GM12878 (cell line): ENCODE results near the gene BCL11A. TPM values are rescaled to one million over a fixed set of nuclear protein-coding genes. Genes with fewer than 3 reads are reported as not detected.
A peak's percentile ranks its signal among the peaks of the same experiment; 100 is the strongest.

Experiments
- ATAC-seq: fragments of 200-7000 bp; cut with Tn5 transposase; 3 replicates; pipeline ENCODE4 v1.9.1; 2020; ENCODE audit warnings: mild to moderate bottlenecking, moderate library complexity
- BruUV-seq: library from RNA; stranded (reverse); fragments of 400-500 nt; replicated peaks from 2 replicates; lab custom pipeline; 2021; lab: Mats Ljungman, UMichigan
- CTCF ChIA-PET: fragments of 300-600 bp; sonication (Branson Sonifier 250); formaldehyde crosslinking; extraction: SDS; loops from one replicate; lab custom pipeline; 2021; ENCODE audit warnings: inconsistent platforms; lab: Yijun Ruan, JAX
- POLR2A ChIA-PET: fragments of 350-600 bp; formaldehyde crosslinking; extraction: SDS; loops from one replicate; lab custom pipeline; 2021; ENCODE audit warnings: inconsistent platforms; lab: Charles Lee
- RAD21 ChIA-PET: fragments of 300-600 bp; sonication (Branson Sonifier 250); formaldehyde crosslinking; loops from one replicate; lab custom pipeline; 2023; ENCODE audit warnings: antibody characterized with exemption; ENCODE audit not compliant: unreplicated experiment; lab: Charles Lee
- SMC1A ChIA-PET: fragments of 300-600 bp; sonication (Branson Sonifier 250); formaldehyde crosslinking; loops from one replicate; lab custom pipeline; 2023; ENCODE audit not compliant: unreplicated experiment, uncharacterized antibody; lab: Charles Lee
- DNase-seq: peaks from one replicate; pipeline ENCODE4 v3.0.0-alpha.2; 2011; ENCODE audit warnings: low read depth, low spot score
- FAIRE-seq: peaks from 3 replicates; lab custom pipeline; 2011; peaks lifted over from hg19 to GRCh38; lab: Jason Lieb, UNC
- H2AFZ ChIP-seq: 2 replicates; pipeline ENCODE4 v1.6.0; 2011; ENCODE audit warnings: low read depth, low read length, control low read depth; ENCODE audit not compliant: control insufficient read depth
- H3K27ac ChIP-seq: 2 replicates; pipeline ENCODE4 v1.5.1; 2011; ENCODE audit warnings: control low read depth; ENCODE audit not compliant: control insufficient read depth, insufficient read depth
- H3K27me3 ChIP-seq, 2 experiments: replicated peaks in 1 of 2; 2 replicates each; pipeline versions ENCODE4 v1.6.0 to v1.6.1; 2011; ENCODE audit warnings: low read length in 1 of 2; ENCODE audit not compliant: control insufficient read depth in 2 of 2, insufficient read depth in 2 of 2
- H3K36me3 ChIP-seq, 2 experiments: 2 replicates each; pipeline ENCODE4 v1.5.1; 2011; ENCODE audit warnings: low read length in 1 of 2; ENCODE audit not compliant: control insufficient read depth in 2 of 2, insufficient read depth in 2 of 2
- H3K4me1 ChIP-seq: 2 replicates; pipeline ENCODE4 v1.6.1; 2011; ENCODE audit warnings: mild to moderate bottlenecking, low read length, moderate library complexity, mixed read lengths; ENCODE audit not compliant: control insufficient read depth, insufficient read depth
- H3K4me2 ChIP-seq: 2 replicates; pipeline ENCODE4 v1.6.0; 2011; ENCODE audit warnings: control low read depth; ENCODE audit not compliant: control insufficient read depth, insufficient read depth
- H3K4me3 ChIP-seq: fragments of 200-600 bp; sonication (generic); 2 replicates; pipeline ENCODE4 v1.5.1; 2016
- H3K79me2 ChIP-seq: 2 replicates; pipeline ENCODE4 v1.6.0; 2011; ENCODE audit warnings: low read length; ENCODE audit not compliant: control insufficient read depth, insufficient read depth
- H3K9ac ChIP-seq: 2 replicates; pipeline ENCODE4 v1.8.0; 2011; ENCODE audit warnings: low read length, control low read depth, mixed read lengths; ENCODE audit not compliant: control insufficient read depth, insufficient read depth
- H3K9me3 ChIP-seq: replicated peaks from 3 replicates; pipeline ENCODE4 v1.5.1; 2011; ENCODE audit warnings: mild to moderate bottlenecking, low read length; ENCODE audit not compliant: control insufficient read depth, insufficient read depth
- H4K20me1 ChIP-seq: 2 replicates; pipeline ENCODE4 v1.6.0; 2011; ENCODE audit not compliant: control insufficient read depth, insufficient read depth
- CREB1 ChIP-seq: IDR thresholded peaks from 2 replicates; pipeline ENCODE4 v1.6.1; 2012; ENCODE audit warnings: low read depth, mild to moderate bottlenecking, inconsistent platforms
- E2F8 ChIP-seq: fragments of 450-650 bp; IDR thresholded peaks from 2 replicates; pipeline ENCODE4 v1.6.1; 2018; ENCODE audit warnings: mild to moderate bottlenecking, low read depth, moderate library complexity; ENCODE audit not compliant: partially characterized antibody
- GATAD2B ChIP-seq: fragments of 450-650 bp; conservative IDR thresholded peaks from 2 replicates; pipeline ENCODE4 v1.6.1; 2017; ENCODE audit warnings: low read depth, mild to moderate bottlenecking, moderate library complexity
- JUND ChIP-seq: IDR thresholded peaks from 2 replicates; pipeline ENCODE4 v1.6.1; 2012; ENCODE audit warnings: low read depth, mild to moderate bottlenecking, low read length, improper control_type of control experiment, moderate library complexity
- MXI1 ChIP-seq: fragments of 150-350 bp; IDR thresholded peaks from 2 replicates; pipeline ENCODE4 v1.6.1; 2011; ENCODE audit warnings: low read depth, mild to moderate bottlenecking, inconsistent platforms, low read length, improper control_type of control experiment
- POU2F2 ChIP-seq: IDR thresholded peaks from 3 replicates; pipeline ENCODE4 v1.6.1; 2011; ENCODE audit warnings: low read depth, mild to moderate bottlenecking, low read length, borderline replicate concordance
- RFX5 ChIP-seq: IDR thresholded peaks from 2 replicates; pipeline ENCODE4 v1.6.1; 2011; ENCODE audit warnings: low read depth, low read length, improper control_type of control experiment
- SIX5 ChIP-seq: IDR thresholded peaks from 2 replicates; pipeline ENCODE4 v1.6.1; 2011; ENCODE audit warnings: mild to moderate bottlenecking, low read depth, low read length, moderate library complexity; ENCODE audit not compliant: severe bottlenecking
- SP1 ChIP-seq: IDR thresholded peaks from one replicate; pipeline ENCODE4 v1.6.1; 2011; ENCODE audit warnings: low read depth, low read length
- SRF ChIP-seq, 2 experiments: IDR thresholded peaks; 2 replicates each; pipeline ENCODE4 v1.6.1; 2011; ENCODE audit warnings: low read depth in 2 of 2, low read length in 2 of 2, mild to moderate bottlenecking in 1 of 2, moderate library complexity in 1 of 2
- ZNF687 ChIP-seq: fragments of 450-650 bp; IDR thresholded peaks from 2 replicates; pipeline ENCODE4 v1.6.1; 2017; ENCODE audit warnings: mild to moderate bottlenecking, moderate library complexity
- WGBS: methylation state at CpG from one replicate; pipeline ENCODE4 v1.1.6; 2016; ENCODE audit warnings: low lambda C conversion rate; ENCODE audit not compliant: insufficient replicate concordance, insufficient coverage; ENCODE audit errors: missing lambda C conversion rate; 5-methylcytosine and 5-hydroxymethylcytosine counted together
- in situ Hi-C: fragments of 300-500 bp; cut with MboI; formaldehyde crosslinking; loops from 9 replicates; pipeline ENCODE4 v1.14.3; 2018; ENCODE audit warnings: mixed read lengths
- intact Hi-C: fragments of 100-400 bp; cut with micrococcal nuclease; formaldehyde crosslinking; loops from one replicate; pipeline ENCODE4 v1.14.2; 2022; ENCODE audit not compliant: unreplicated experiment
- polyA plus RNA-seq, 11 experiments: library from polyadenylated mRNA; depleted of rRNA in 4 of 11; unstranded in 6 of 11; stranded (reverse) in 5 of 11; fragments of >200 nt; fragmentation: Nextera tagmentation in 4 of 11; fragmentation: Illumina TruSeq in 1 of 11; extraction: Ambion mirVana in 4 of 11; extraction: Trizol in 1 of 11; gene quantifications; 1 replicate in 1 of 11; 2 replicates in 10 of 11; pipeline versions ENCODE4 v1.2.1 to v1.2.3, GENCODE V29; 2011 to 2016; ENCODE audit warnings: inconsistent platforms in 2 of 11, missing spikeins in 2 of 11, low read depth in 1 of 11
- total RNA-seq, 4 experiments: library from RNA; depleted of rRNA in 3 of 4; stranded (reverse); fragments of >200 nt in 3 of 4; fragmentation: Illumina TruSeq in 1 of 4; extraction: Trizol in 1 of 4; gene quantifications; 2 replicates each; pipeline versions ENCODE4 v1.2.1 to v1.2.3, GENCODE V29; 2013 to 2021

The BCL11A gene
- total and polyA plus RNA-seq, 10 of the 15 experiments (the other 5 are each of a cell fraction or from before 2014, with no cell fraction given): 7.5 to 26.6 (median 11.1) TPM; not detected in 1

- Histone ChIP-seq H3K9me3 (no peaks in the 10 kb centered on the region), H3K9ac (peak overlapping the region; percentile 41), H3K4me2 (peak overlapping the region; percentile 72), H3K4me3 (0 out of 2 replicates have a peak overlapping the region, but pooled peaks have one; percentile 1), H3K4me1 (peaks cover 77% of the 10 kb centered on the region), H3K36me3 (peaks cover 0 to 4% of the 10 kb centered on the region in 2 experiments; a peak in 1 of 4 replicates), H2AFZ (no peak overlapping the region), H3K27me3 (no peaks in the 10 kb centered on the region), H3K79me2 (peaks cover 89% of the 10 kb centered on the region), H3K27ac (peak overlapping the region; percentile 87), H4K20me1 (no peaks in the 10 kb centered on the region; the same call in 1 of the 2 replicates)
- FAIRE-seq (peak; percentile 85), ATAC-seq (peak; percentile 94), DNase-seq (peak; percentile 90)
- RAD21 ChIA-PET: interaction anchor here (1.3 to 2.2 kb wide), 3 partner anchors 13 to 76 kb away, joined by 3 to 7 read pairs (median 7); no protein-coding TSS in a partner anchor
- 1% methylated on average over 7 of the region's 7 CpGs for WGBS
- CTCF ChIA-PET: interaction anchor here (1.1 to 1.9 kb wide), 5 partner anchors 9 to 69 kb away, joined by 3 to 6 read pairs (median 4); no protein-coding TSS in a partner anchor
- POLR2A ChIA-PET: interaction anchor here (1.0 kb wide), 1 partner anchor 80 kb away, joined by 3 read pairs; no protein-coding TSS in a partner anchor
- BruUV-seq: no TSS peak
- intact Hi-C loops: loop anchor here (1.0 to 2.0 kb wide), 3 partner anchors 33 to 76 kb away; no protein-coding TSS in a partner anchor
- in situ Hi-C loops: no loop called here
- SMC1A ChIA-PET: interaction anchor here (0.8 to 1.6 kb wide), 7 partner anchors 9 to 90 kb away, joined by 3 to 7 read pairs (median 3); no protein-coding TSS in a partner anchor
- TF ChIP-seq CREB1: no peak
- no peak for TF ChIP-seq E2F8
- TF ChIP-seq MXI1: no peak
- peak; percentile 57 for TF ChIP-seq SP1
- no peak for TF ChIP-seq SIX5
- TF ChIP-seq RFX5: no peak
- TF ChIP-seq JUND: no peak
- TF ChIP-seq GATAD2B: peak; percentile 76; the same call in 1 of the 2 replicates
- peak in 1 of 2 experiments; percentile 35; a peak in 1 of 4 replicates for TF ChIP-seq SRF (IDR thresholded peaks at IDR 0.05; ENCODE audit: low read depth in 2 of 2, low read length in 2 of 2)
- peak; percentile 47; the same call in 1 of the 3 replicates for TF ChIP-seq POU2F2
- no peak for TF ChIP-seq ZNF687
Observed at GRCh38 chr2:60515721-60516226, 37.7 kb downstream of the BCL11A start.
